Tibial nerve (tissue), 3 donors: ENCODE results near the gene MEP1A.

Source experiments
- POLR2A ChIP-seq, 2 donors: fragments of 450-650 bp; IDR thresholded peaks; one replicate each; pipeline ENCODE4 v1.6.1; 2017; ENCODE audit warnings: antibody characterized with exemption in 2 of 2, mild to moderate bottlenecking in 2 of 2, moderate library complexity in 2 of 2
- TF ChIP-seq, protein P1 (sequence below), 5 experiments: fragments of 200-600 bp in 3 of 5; fragments of 450-650 bp in 2 of 5; sonication (generic) in 3 of 5; IDR thresholded peaks; one replicate each; pipeline ENCODE4 v1.5.1; 2016 to 2019; ENCODE audit warnings: antibody characterized with exemption in 5 of 5, mild to moderate bottlenecking in 3 of 5, moderate library complexity in 2 of 5

DNA sequence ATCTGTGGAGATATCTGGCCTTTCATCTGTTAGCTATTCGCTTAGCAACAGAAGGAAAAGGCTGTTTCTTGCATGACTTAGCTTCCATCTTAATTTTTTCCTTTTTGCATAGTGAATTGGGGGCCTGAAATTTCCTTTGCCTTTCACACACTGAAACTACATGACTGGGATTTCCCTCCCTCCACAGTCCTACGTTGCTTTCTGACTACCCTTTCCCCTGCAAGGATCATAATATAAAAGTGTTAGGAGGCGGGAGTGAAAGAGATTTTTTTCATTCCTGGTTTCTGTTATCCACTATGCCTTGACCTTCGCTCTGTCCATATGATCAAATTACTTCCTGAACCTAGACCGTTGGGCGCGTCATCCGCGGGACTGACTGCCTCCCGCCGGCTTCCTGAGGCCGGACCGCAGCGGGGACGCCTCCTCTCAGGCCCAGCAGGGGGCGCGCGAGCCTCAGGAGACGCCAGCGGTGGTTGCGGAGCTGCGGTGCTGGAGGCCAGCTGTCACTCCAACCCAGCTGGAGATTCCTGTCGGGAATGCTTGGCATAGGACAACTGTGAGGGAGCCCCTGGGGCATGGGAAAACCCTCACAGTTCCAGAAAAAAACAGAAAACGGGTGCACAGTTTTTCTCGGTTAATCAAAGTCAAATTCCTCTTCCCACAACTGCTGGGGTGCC lies 55.6 kb downstream of the MEP1A start:
- TF ChIP-seq, protein P1, sequence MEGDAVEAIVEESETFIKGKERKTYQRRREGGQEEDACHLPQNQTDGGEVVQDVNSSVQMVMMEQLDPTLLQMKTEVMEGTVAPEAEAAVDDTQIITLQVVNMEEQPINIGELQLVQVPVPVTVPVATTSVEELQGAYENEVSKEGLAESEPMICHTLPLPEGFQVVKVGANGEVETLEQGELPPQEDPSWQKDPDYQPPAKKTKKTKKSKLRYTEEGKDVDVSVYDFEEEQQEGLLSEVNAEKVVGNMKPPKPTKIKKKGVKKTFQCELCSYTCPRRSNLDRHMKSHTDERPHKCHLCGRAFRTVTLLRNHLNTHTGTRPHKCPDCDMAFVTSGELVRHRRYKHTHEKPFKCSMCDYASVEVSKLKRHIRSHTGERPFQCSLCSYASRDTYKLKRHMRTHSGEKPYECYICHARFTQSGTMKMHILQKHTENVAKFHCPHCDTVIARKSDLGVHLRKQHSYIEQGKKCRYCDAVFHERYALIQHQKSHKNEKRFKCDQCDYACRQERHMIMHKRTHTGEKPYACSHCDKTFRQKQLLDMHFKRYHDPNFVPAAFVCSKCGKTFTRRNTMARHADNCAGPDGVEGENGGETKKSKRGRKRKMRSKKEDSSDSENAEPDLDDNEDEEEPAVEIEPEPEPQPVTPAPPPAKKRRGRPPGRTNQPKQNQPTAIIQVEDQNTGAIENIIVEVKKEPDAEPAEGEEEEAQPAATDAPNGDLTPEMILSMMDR (IDR thresholded peaks at IDR 0.05), result peak; percentile 92 to 96 (median 93)
- no peak for TF ChIP-seq POLR2A (IDR thresholded peaks at IDR 0.05)
